HG03103 (cell line): ENCODE data around the gene CLPTM1.
"Not testable (repeated sequence)": the region's sequence is repeated elsewhere in the genome, so short reads cannot be mapped to it uniquely, and the experiment has no call there.

Source experiments
- ATAC-seq: cut with Tn5 transposase; IDR thresholded peaks from one replicate; pipeline ENCODE4 v1.9.1; 2021; ENCODE audit warnings: low read depth; ENCODE audit not compliant: unreplicated experiment

CLPTM1 gene

GRCh38 chr19:44939668-44940067 lies 15.5 kb upstream of the CLPTM1 start:
- no peak for ATAC-seq

- ATAC-seq = no peak
Measured at GRCh38 chr19:44942067-44942571, 13.1 kb upstream of the CLPTM1 start, which contains the start of gene APOC4. Gene APOC4 (plus strand): TSS chr19:44942237. CDS start chr19:44942278, 41 bp downstream.

- ATAC-seq = peak; percentile 51
Measured at GRCh38 chr19:44943801-44944249, 11.4 kb upstream of the CLPTM1 start.

- no peak for ATAC-seq
Measured at GRCh38 chr19:44947041-44947581, 8.1 kb upstream of the CLPTM1 start.

- ATAC-seq = no peak
Measured at GRCh38 chr19:44948237-44948636, 6.9 kb upstream of the CLPTM1 start.

- ATAC-seq = no peak
Measured at GRCh38 chr19:44948763-44949374, 6.3 kb upstream of the CLPTM1 start.

GRCh38 chr19:44949550-44949949 lies 5.6 kb upstream of the CLPTM1 start:
- no peak for ATAC-seq

GRCh38 chr19:44951179-44952159 lies 3.7 kb upstream of the CLPTM1 start:
- no peak for ATAC-seq

GRCh38 chr19:44954278-44954648 lies 917 bp upstream of the CLPTM1 start:
- no peak for ATAC-seq

GRCh38 chr19:44955505-44956439 lies 592 bp downstream of the CLPTM1 start:
- ATAC-seq = peak; percentile 17

GRCh38 chr19:44957526-44957925 lies 2.3 kb downstream of the CLPTM1 start:
- no peak for ATAC-seq

- ATAC-seq = no peak
Measured at GRCh38 chr19:44958090-44958489, 2.9 kb downstream of the CLPTM1 start.

- no peak for ATAC-seq
Measured at GRCh38 chr19:44959691-44960090, 4.5 kb downstream of the CLPTM1 start.

GRCh38 chr19:44960906-44961728 lies 5.9 kb downstream of the CLPTM1 start:
- no peak for ATAC-seq

- no peak for ATAC-seq
Measured at GRCh38 chr19:44961821-44962220, 6.6 kb downstream of the CLPTM1 start.

GRCh38 chr19:44968118-44968517 lies 12.9 kb downstream of the CLPTM1 start:
- no peak for ATAC-seq

- no peak for ATAC-seq
Measured at GRCh38 chr19:44968670-44969069, 13.5 kb downstream of the CLPTM1 start.

GRCh38 chr19:44969437-44969836 lies 14.3 kb downstream of the CLPTM1 start:
- no peak for ATAC-seq

- ATAC-seq = not testable (repeated sequence)
Measured at GRCh38 chr19:44971451-44971850, 16.3 kb downstream of the CLPTM1 start.
